Activated CD8-positive, alpha-beta memory T cell treated with anti-CD3 and anti-CD28 coated beads, Interleukin-2, amount 50 U/mL, for 24 hours (primary cell): ENCODE results near the gene SIK3.
"Not testable (repeated sequence)": the region's sequence is repeated elsewhere in the genome, so short reads cannot be mapped to it uniquely, and the experiment has no call there.

Experiments
- DNase-seq: peaks from one replicate; pipeline ENCODE4 v3.0.0-alpha.2; 2020; ENCODE audit errors: extremely low read depth

The SIK3 gene

DNA sequence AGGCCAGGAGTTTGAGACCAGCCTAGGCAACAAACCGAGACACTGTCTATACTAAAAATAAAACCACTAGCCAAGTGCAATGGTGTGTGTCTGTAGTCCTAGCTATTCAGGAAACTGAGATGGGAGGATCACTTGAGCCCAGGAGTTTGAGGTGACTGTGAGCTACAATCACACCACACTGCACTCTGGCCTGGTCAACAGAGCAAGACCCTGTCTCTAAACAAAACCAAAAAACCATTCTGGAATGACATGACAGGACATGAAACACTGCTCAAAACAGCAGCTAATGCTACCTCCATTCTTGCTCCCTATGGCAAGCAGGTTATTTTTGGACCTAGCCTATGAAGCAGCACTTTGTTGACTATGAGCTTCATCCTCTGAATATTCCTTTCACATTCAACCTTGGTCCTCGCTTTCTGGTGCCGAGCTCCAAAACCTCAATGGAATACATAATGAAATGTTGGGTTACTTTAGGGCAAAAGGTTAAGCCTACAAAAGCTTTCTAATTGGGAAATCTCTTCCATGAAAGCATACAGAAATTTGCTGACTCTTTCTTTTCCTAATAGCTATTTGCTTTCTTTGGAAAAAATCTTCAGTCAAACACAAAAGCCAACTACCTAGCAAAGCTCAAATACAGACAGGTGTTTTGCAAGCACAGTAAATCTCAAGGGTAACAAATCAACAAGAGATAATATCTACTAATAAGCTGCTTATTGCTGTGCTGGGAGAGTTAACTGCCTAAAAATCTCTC lies 21.1 kb downstream of the SIK3 start:
- no peak for DNase-seq

DNA sequence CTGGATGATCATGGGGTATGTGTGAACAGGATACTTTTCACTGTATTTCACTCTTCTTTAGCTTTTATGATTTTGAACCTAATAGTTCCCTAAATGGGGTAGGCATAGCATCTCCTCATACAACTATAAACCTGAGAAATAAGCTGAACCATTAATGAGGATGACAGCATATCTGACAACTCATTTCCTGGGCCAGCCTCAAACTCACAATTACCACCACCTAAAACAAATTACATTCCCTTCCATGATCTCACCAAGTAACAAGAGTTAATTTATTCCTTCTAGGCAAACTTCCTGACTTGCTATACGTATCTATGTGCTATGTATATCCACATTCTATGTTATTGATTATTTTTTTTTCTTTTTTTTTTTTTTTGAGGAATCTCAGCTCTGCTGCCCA lies 23.0 kb downstream of the SIK3 start:
- DNase-seq, result no peak

DNA sequence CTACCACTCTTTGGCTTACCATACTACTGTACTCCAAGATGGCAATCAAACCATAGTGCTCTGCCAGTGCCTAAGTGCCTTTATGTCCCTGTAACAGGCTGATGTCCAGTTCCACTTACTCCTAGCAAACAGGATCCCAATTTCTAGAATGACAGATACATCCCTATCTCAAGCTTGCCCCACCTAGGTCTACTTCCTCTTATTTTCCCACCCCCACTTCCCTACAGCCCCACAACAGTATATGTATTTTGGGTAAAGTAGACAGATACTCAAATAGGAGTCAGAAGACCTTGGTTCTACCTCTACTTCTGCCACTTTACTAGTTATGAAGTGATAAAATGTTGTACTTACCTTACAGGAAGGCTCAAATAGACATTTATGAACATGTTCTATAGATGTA lies 24.1 kb downstream of the SIK3 start:
- no peak for DNase-seq

DNA sequence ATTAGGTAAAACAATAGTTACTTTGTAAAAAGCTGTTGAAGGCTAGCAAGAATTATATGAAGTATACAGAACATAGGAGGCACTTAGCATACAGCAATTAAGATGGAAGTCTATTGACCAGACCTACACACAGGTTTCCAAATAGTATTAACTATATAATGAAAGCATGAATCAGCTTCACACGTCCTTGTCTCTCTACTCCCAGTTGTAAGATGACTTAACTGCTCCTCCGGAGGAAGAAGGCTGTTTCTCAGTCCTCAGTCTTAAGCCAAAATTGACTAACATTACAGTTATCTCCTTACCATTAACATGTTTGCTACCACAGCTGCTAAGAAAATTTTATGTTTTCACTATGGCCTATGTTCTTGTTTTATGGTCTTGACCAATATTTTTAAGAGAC lies 24.7 kb downstream of the SIK3 start:
- DNase-seq, result no peak

DNA sequence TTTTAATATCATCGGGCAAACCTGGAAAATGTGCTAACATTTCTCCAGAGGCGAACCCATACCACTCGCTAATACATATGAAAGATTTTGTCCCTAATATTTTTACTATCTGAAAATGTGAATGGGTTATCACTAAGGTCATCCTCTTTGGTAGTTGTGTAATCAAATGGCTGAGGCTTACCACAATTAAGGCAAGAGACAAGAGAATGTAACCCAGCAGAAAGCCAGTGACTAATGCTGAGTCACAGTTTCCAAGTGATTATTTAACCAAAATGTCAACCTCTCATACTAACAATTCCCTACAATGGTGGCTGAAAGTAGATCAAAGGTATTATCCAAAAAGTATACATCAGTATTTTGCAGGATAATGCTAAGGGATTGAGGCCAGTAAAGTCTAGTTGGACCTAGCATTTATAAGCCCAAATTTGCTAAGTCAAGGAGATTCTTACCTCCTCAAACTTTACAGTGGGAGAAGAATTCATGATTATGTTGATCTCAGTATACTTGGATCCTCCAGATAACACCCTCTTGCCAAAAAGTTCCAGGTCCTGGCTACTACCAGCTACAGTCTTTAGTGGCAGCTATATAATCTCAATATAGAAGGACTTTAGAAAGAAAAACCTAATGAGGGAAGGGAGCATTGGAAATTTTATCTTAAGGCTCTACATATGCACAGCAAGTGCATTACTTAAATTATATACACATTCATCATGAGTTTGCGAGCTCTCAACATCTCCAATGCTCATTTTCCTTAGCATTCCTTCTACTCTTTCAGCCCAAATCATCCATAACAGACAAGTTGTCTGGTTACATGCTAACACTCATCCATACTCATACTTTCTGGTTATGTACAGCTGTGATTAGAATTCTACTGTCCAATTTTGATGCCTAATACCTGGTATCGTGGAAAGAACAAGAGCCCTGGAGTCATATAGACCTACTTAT lies 25.4 kb downstream of the SIK3 start:
- DNase-seq, result no peak

DNA sequence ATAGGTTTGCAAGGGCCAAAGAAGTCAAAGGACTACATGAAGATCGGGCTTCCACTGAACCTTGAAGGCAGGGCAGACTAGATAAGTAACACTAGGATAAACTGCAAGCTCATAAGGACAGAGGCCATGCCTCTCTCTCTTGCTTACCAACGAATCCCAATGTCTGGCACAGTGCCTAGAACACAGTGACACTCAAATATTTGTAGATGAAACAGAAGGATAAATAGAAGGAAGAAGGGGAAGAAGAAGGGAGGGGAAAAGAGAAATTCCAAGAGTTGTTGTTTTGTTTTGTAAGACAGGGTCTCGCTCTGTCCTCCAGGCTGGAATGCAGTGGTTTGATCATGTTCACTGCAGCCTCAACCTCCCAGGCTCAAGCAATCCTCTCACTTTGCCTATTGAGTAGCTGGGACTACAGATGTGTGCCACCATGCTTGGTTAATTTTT lies 26.9 kb downstream of the SIK3 start:
- DNase-seq, result no peak

DNA sequence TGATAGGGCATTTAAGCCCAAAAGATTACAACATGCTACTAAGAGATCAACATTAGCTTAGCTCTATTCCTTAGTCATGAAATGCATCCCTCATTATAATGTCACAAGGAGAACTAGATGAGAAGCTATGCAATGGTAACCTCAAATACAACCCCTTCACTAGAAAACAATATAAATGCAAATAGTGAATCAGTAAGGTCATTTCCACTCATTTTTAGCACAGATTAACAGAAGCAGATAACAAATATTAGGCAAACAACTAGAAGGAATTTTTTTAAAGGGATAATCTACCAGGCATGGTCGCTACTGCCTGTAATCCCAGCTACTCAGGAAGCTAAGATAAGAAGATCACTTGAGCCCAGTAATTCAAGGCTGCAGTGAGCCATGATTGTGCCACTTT lies 28.2 kb downstream of the SIK3 start:
- no peak for DNase-seq

DNA sequence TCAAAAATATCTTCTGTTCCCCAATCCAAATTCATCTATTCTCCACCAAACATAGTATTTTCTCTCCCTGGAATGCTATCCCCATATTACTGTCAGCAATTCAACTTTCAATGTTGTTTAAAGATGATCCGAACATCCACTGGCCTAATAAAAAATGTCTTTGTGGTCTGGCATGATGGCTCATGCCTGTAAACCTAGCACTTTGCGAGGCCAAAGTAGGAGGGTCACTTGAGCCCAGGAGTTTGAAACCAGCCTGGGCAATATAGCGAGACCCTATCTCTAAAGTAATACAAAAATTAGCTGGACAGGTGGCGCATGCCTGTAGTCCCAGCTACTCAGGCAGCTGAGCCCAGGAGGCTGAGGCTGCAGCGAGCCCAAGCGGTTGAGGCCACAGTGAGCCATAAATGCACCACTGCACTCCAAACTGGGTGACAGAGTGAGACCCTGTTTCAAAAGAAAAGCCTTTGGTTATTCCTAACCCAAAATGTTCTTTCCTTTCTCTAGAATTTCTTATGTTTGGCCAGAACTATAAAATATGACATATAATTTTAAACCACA lies 29.8 kb downstream of the SIK3 start:
- no peak for DNase-seq

DNA sequence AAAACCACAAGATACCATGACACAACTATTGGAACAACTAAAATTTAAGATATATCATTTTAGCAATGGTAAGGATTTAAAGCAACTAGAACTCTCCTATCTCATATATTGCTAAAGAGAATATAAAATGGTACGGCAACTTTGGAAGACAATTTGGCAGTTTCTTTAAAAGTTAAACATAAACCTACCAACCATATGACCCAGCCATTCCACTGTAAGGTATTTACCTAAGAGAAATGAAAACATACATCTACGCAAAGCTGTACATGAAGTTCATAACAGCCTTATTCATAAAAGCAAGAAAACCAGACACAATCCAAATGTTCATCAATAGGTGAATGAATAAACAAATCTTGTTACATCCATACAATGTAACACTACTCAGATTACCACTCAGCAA lies 31.3 kb downstream of the SIK3 start:
- DNase-seq, result no peak

DNA sequence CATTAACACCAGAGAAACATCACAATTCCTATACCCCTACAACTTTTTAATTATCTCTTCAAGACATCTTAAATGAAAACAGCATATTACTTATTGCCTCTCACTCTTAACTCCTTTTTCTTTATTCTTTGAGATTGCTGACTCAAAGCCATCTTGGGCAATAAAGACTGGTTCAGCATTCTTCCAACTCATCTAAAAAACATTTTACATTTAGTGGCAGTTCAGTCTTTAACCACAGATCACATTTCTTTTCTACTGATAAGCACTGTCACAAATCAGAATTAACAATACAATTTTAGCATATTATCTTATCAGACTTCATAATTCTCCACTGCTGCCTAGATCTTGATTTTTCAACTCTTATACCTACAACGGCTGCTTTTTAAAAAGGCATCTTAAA lies 34.0 kb downstream of the SIK3 start:
- no peak for DNase-seq

DNA sequence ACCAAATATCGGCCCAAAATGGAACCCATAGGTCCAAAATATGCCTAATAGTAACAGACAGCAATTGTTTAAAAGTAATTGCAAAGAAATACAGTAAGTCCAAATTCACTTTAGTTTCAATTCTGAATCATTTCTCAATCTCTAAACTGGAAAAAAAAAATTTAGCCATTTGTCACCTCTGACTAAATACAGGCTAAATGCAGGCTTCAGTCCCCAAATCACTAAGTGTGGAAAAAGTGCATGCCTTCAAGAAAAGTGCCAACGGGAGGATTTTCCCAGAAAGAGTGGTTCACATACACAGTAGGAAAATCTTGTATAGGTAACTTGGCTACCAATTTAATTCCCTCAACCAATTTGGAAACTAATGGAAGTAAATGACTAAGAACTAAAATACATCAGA lies 35.7 kb downstream of the SIK3 start:
- no peak for DNase-seq

DNA sequence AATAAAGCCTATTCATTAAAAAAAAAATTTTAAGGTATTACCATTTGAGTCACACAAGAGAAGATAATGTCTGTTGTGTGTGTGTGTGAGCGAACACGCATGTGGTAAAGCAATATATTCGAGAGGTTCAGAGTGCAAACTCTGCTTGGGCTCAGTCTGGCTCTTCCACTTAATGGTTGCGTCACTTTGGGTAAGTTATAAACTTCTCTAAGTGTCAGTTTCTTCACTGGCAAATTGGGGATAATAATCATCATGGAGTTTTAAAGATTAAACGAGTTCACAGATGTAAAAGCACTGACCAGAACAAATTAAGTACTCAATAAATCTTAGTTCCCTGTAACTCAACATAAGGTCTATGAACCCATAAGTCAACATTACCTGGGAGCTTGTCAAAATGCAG lies 37.0 kb downstream of the SIK3 start:
- no peak for DNase-seq

DNA sequence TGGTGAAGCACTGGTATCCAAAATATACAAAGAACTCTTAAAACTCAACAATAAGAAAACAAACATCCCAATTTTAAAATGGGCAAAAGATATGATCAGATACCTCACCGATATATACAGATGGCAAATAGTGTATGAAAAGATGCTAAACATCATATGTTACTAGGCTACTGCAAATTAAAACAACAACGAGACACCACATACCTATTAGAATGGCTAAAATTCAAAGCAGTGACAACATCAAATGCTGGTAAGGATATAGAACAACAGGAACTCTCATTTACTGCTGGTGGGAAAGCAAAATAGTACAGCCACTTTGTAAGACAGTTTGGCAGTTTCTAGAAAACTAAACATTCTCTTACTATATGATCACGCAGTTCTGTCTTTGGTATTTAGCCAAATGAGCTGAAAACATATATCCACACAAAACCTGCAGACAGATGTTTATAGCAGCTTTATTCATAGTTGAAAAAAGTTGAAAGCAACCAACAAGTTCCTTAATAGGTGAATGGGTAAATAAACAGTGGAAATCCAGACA lies 38.5 kb downstream of the SIK3 start:
- DNase-seq, result no peak

DNA sequence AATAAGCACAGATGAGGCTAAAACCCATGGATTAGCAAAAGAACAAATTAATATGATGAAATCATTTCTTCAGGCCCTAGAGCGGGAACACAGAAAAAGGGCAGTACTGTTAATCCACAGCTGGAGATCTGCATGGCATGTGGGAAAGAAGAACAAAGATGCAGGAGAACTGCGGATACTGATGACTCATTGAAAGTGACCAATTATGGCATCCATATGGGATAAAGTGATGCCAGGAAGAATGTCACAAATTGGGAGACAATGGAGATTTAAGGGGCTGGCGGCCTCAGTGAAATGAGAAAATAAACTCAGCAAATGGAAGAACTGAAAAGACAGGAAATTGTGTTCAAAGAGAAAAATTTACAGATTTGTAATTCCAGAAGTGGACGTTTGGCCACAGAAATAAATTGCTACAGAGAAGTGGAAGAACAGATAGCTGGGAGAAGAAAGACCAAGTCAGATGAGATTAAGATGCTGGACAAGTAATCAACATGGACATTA lies 39.4 kb downstream of the SIK3 start:
- no peak for DNase-seq

DNA sequence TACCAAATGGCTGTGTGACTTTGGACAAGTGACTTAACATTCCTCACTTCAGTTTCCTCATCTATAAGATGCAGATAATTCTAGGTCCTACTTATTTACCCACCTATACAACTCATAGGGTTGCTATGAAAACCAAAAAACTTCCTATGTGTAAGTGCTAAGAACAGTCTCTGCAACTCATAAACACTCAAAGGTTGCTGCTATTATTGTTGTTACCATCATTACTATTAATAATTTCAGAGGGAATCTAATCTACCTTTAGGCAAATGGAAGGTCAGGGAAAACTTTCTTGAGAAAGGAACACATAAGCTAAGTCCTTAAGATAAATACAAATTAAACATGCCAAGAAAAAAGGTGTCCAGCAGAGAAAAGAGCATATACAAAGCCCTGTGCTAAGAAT lies 40.5 kb downstream of the SIK3 start:
- DNase-seq, result no peak

DNA sequence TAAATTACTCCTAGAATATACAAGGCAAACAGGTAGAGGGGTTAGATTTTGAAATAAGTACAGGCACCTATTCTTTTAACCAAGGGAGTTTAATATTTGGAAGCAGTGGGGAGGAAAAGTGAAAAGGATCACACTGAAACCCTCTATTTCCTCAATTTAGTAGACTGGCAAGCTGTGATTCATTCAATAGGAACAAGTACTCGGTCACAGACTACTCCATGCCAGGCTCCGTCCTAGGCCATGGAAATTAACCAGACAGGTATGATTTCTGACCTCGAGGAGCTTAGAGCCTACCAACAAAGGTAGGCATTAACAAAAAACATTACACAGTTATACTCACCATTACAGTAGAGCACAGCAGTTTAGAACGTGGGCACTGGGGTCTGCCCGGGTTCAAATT lies 40.9 kb downstream of the SIK3 start:
- DNase-seq, result no peak

DNA sequence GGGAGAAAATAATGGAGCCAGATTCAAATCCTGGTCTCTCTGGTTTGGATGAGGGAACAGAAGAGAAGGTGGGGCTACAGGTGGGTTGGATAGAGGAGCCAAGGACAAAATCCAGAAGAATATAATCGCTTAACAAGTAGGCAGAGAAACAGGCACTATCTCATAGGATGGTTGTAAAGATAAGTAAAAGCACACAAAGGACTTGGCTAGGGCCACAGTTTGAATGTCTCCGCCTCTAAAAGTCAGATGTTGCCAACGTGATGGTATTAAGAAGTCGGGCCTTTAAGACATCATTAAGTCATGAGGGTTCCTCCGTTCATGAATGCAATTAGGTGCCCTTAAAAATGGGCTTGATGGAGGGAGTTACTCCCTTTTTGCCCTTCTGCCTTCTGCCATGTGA lies 42.8 kb downstream of the SIK3 start:
- DNase-seq, result no peak

DNA sequence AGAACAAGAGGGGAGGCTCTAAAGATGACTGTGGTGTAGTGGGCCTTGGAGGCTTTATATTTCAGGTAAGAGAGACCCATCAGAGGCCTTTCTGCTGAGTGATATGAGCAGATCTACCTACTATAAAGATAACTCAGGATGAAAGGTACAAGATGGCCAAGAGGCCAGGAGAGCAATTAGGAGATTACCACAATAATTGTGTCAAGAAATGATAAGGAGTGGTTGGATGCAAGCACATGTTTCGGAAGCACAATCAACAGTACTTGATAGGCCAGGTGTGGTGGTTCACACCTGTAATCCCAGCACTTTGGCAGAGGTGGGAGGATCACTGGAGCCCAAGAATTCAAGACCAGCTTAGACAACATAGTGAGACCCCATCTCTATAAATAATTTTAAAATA lies 43.8 kb downstream of the SIK3 start:
- DNase-seq, result no peak

DNA sequence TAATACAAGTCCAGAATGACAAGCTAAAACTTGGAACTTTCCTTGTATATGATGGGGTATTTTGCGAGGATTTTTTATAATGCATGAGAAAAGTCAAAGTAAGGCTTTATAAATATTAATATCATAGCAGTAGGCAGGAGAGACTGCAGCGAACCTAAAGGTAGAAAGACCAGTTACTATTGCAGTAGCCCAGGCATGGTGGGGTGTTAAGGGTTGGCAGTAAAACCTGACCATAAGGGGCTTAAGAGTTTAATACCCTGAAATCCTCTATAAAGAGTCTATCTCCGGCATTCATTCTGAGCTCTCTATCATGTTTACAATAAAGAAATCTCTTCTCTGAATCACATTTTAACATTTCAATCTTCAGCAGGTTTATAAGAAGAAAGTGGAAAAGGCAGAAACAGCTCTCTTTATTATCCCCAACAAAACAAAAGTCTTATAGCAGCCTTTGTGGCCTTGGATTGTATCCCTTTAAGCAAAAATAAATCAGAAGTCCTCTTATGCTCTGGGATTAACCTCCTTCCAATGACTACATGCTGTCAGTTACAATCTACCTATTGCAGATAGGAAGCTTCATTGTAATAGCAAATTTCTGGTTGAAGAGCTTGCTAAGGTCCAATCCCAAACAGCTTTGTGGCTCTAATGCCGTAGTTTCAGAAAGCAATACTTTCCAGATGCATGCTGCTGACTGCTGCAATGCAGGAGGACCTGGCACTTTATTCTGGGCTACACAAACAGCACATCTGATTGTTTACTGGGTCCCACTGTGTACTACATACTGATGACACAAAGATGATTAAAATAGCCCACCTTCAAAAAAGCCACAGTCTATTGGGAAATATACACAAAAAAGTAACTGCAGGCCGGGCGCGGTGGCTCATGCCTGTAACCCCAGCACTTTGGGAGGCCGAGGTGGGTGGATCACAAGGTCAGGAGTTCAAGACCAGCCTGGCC lies 45.8 kb downstream of the SIK3 start:
- no peak for DNase-seq

DNA sequence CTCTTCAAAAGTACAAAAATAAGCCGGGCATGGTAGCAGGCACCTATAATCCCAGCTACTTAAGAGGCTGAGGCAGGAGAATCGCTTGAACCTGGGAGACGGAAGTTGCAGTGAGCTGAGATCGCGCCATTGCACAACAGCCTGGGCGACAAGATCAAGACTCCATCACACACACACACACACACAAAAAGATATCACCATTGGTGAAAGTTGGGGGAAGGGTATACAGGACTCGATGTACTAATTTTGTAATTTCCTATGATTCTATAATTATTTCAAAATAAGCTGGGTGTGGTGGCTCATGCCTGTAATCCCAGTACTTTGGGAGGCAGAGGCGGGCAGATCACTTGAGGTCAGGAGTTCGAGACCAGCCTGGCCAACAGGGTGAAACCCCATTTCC lies 48.1 kb downstream of the SIK3 start:
- not testable (repeated sequence) for DNase-seq

DNA sequence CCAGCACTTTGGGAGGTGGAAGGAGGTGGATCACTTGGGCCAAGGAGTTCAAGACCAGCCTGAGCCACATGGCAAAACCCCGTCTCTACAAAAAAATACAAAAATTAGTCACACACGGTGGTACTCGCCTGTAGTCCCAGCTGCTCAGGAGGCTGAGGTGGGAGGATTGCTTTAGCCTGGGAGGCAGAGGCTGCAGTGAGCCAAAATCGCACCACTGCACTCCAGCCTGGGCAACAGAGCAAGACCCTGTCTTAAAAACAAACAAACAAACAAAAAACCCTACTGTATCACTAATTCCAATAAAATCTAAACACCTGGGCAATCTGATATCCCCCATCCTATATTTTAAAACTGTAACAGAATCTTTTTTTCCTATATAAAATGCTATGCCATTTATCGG lies 51.6 kb downstream of the SIK3 start:
- DNase-seq, result not testable (repeated sequence)
